Fibroblast of lung (primary cell): ENCODE data around the gene ZNF396.

Source experiments
- CTCF ChIP-seq, 2 donors: IDR thresholded peaks in 1 of 2; conservative IDR thresholded peaks in 1 of 2; 1 replicate in 1 of 2; 2 replicates in 1 of 2; pipeline ENCODE4 v1.5.1; 2011 to 2012; ENCODE audit warnings: low read length in 2 of 2, control low read depth in 1 of 2, inconsistent platforms in 1 of 2, low read depth in 1 of 2, mild to moderate bottlenecking in 1 of 2
- EZH2 ChIP-seq: IDR thresholded peaks from 2 replicates; pipeline ENCODE4 v1.5.1; 2012; ENCODE audit warnings: low read length, control low read depth, mild to moderate bottlenecking; ENCODE audit errors: missing control alignments

DNA sequence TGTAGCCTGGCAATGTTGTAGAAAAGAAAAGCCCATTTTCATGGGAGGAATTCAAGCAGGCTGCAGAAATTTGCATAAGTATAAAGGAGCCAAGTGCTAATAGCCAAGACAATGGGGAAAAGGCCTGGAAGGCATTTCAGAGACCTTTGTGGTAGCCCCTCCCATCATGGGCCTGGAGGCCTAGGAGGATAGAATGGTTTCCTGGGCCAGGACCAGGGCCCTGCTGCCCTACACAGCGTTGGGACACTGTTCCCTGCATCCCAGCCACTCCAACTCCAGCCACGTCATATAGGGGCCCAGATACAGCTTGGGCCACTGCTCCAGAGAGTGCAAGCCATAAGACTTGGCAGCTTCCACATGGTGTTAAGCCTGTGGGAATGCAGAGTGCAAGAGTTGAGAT lies 24.9 kb downstream of the ZNF396 start:
- TF ChIP-seq EZH2 (no peak), CTCF (conservative IDR thresholded peaks at IDR 0.05 in 1 of 2, IDR thresholded peaks at IDR 0.05 in 1 of 2; ENCODE audit: low read depth in 1 of 2, low read length in 2 of 2) (no peak)
